ENCODE data around the gene TMEM132A.

DNA sequence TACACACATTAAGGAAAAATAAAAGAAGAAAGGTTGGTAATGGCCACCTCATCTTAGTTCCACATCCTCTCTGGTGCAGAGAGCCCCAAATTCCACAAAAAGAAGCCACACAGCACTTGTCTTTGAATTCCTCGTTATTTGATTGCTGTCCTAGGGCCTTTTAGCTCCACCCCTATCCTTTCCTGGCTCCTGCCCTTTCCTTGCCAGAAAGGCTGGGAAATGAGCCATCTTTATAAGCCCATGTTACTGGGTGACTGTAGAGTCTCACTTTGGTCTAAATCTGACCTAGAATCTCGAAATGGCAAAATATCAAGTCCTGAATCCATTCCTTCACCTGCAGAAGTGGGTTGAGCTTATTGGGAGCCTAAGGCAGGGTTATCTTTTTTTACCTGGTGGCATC, 4.3 kb upstream of the TMEM132A start:
- no peak for TF ChIP-seq EZH2 (IDR thresholded peaks at IDR 0.05; ENCODE audit: low read length, unreplicated experiment)
- TF ChIP-seq, protein P1, sequence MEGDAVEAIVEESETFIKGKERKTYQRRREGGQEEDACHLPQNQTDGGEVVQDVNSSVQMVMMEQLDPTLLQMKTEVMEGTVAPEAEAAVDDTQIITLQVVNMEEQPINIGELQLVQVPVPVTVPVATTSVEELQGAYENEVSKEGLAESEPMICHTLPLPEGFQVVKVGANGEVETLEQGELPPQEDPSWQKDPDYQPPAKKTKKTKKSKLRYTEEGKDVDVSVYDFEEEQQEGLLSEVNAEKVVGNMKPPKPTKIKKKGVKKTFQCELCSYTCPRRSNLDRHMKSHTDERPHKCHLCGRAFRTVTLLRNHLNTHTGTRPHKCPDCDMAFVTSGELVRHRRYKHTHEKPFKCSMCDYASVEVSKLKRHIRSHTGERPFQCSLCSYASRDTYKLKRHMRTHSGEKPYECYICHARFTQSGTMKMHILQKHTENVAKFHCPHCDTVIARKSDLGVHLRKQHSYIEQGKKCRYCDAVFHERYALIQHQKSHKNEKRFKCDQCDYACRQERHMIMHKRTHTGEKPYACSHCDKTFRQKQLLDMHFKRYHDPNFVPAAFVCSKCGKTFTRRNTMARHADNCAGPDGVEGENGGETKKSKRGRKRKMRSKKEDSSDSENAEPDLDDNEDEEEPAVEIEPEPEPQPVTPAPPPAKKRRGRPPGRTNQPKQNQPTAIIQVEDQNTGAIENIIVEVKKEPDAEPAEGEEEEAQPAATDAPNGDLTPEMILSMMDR (conservative IDR thresholded peaks at IDR 0.05; ENCODE audit: low read depth, low read length), result no peak

All from PC-3 (cell line).